SK-MEL-5 (cell line): ENCODE data around the gene AIG1. TPM values are rescaled to one million over a fixed set of nuclear protein-coding genes. Genes with fewer than 3 reads are reported as not detected.
"Not testable (repeated sequence)": the region's sequence is repeated elsewhere in the genome, so short reads cannot be mapped to it uniquely, and the experiment has no call there.

ENCODE experiments used
- DNase-seq: peaks from one replicate; pipeline ENCODE4 v3.0.0-alpha.2; 2016; ENCODE audit warnings: low read depth, low spot score
- in situ Hi-C: cut with HindIII; loops from 2 replicates; pipeline ENCODE4 v1.10.0; 2016; ENCODE audit warnings: low sequenced_read_pairs, high pct_unique_total_duplicates, low pct_unique_long_range_greater_than_20kb
- total RNA-seq: library from RNA; depleted of rRNA; stranded (reverse); fragments of >200 nt; shearing (Covaris generic); gene quantifications from 2 replicates; pipeline ENCODE4 v1.2.3, GENCODE V29; 2014

AIG1 gene
- total RNA-seq, 1 experiment from 2014 or later, result 8.0 TPM

DNA sequence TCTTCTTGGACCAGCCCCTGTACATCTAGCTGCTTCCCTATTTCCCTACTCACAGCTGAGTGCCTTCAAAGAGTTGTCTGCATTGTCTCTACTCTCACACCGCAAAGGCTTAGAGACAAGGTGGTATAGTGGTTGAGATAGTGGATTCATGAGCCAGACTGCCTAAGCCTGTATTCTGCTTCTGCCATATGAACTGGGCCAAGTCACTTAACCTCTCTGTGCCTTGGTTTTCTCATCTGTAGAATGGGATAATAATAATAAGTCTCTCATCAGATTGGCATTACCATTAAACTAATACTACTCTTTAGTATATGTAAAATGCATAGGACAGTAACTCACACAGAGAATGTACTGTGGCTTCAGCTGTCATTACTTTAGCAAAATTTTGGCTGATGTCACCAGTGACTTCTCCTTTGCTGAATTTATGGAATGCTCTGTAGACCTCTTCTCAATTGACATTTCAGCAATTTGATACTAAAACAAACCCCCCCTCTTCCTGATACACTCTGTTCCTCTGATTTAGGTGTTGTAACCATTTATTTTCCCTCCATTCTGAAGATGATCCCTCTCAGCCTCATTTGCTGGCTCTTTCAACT, 233.7 kb downstream of the AIG1 start:
- in situ Hi-C loops, result no loop called here

DNA sequence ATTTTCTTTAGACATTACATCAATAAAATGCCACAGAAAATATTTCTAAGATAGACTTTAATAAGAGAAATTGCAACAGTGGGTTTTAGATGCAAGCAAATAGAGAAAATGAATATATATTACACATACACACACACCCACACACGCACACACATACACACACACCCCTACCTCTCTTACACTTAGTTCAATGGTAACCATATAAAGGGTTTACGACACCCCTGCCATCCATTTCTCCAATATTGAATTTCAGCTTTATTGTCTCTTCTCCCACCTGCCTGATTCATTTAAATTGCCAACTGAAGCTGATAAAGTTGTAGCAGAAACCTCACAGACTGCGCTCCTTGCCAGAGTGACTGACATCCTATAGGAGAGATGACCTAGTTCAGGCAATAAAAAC, 235.2 kb downstream of the AIG1 start:
- in situ Hi-C loops, result no loop called here
- no peak for DNase-seq

More for the DNA sequence above, 233.7 kb downstream of the AIG1 start:
- no peak for DNase-seq

- in situ Hi-C loops, result no loop called here
- no peak for DNase-seq
These were observed 237.4 kb downstream of the AIG1 start for GRCh38 chr6:143298071-143298470.

- in situ Hi-C loops, result no loop called here
- no peak for DNase-seq
These were observed 238.8 kb downstream of the AIG1 start for GRCh38 chr6:143299253-143300166.

DNA sequence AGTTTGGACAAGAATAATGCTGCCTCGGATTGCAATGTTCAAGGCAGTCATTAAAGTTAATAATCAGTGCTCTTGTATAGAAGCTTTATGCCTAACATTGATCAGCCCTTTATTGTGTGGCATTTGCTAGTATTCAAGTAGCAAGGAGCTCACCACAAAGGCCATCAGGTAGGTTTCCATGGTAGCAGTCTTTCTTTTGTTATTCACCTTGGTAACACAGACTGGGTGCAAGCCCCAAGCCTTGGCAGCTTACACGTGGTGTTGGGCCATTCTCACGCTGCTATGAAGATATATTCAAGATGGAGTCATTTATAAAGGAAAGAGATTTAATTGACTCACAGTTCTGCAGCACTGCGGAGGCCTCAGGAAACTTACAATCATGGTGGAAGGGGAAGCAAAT, 240.5 kb downstream of the AIG1 start:
- no peak for DNase-seq
- in situ Hi-C loops, result no loop called here

DNA sequence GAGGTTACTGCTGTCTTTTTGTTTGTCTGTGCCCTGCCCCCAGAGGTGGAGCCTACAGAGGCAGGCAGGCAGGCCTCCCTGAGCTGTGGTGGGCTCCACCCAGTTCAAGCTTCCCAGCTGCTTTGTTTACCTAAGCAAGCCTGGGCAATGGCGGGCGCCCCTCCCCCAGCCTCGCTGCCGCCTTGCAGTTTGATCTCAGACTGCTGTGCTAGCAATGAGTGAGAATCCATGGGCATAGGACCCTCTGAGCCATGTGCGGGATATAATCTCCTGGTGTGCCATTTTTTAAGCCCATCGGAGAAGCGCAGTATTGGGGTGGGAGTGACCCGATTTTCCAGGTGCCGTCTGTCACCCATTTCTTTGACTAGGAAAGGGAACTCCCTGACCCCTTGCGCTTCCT, 247.1 kb downstream of the AIG1 start:
- in situ Hi-C loops, DNase-seq: not testable (repeated sequence)

GRCh38 chr6:143313163-143313562, 252.5 kb downstream of the AIG1 start:
- in situ Hi-C loops, result no loop called here
- DNase-seq, result no peak

DNA sequence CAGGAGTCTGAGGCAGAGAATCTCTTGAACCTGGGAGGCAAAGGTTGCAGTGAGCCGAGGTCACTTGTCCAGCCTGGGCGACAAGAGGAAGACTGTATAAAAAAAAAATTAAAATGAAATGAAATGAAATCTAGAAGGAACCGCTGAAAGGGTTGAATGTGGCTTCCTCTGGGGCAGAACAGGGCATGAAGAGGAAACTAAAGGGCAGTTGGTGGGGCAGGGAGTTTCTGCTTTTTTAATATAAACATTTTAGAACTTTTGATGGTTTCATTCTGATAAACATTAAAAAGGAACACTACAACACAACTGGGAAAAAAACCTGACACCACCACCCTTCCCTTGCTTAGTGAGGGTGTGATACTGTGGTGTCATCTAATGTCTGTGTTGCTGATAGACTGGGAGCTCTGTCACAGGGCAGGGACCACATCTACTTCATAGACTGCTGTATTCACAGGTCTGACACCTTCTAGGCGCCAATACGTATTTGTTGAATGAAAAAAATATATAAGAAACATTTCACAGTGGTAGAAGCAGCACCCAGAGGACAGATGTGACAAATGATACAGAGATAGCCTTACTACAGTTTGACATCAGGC, 260.9 kb downstream of the AIG1 start:
- in situ Hi-C loops, result no loop called here
- DNase-seq, result no peak

DNA sequence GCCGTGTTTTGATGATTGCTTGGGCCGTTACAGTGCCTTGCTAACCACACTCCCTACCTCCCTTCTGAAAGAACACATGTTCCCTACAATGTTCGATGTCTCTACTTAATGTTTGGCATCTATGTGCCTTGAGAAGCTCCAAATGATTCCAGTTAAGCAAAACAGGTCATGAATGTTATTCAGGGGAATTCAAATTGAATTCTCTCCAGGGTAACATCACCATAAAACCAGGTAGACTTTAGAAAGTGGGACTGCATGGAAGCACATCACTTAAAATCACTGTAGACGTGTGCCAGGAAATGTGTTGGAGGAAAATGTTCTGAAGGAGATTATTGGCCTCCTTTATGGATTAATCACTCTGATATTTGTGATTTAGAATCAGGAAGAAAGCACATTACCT, 261.7 kb downstream of the AIG1 start:
- DNase-seq, result no peak
- in situ Hi-C loops, result no loop called here

GRCh38 chr6:143323729-143324470, 263.2 kb downstream of the AIG1 start:
- in situ Hi-C loops, result no loop called here
- DNase-seq, result no peak

GRCh38 chr6:143325379-143326140, 264.9 kb downstream of the AIG1 start:
- in situ Hi-C loops, result no loop called here
- no peak for DNase-seq

GRCh38 chr6:143328876-143329275, 268.2 kb downstream of the AIG1 start:
- no peak for DNase-seq
- in situ Hi-C loops, result no loop called here

DNA sequence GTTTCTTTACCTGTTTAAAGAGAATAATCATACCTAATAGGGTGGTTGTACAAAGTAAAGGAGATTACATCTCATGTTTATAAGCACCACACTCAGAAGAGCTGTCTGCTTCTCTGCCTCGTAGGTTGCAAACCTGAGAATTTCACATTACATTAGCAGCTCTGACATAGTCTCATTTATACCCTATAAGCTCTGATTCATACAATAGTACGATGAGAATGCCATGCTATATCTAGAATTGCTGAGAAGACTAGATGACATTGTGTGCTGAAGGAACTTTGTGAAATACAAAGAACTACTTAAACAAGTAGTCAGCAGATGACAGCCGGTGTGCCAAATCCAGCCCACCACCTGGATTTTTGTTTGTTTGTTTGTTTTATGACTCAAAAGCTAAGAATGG, 268.6 kb downstream of the AIG1 start:
- in situ Hi-C loops, result no loop called here
- no peak for DNase-seq

- in situ Hi-C loops, result no loop called here
- DNase-seq, result no peak
These were observed 270.7 kb downstream of the AIG1 start for GRCh38 chr6:143331362-143331761.

DNA sequence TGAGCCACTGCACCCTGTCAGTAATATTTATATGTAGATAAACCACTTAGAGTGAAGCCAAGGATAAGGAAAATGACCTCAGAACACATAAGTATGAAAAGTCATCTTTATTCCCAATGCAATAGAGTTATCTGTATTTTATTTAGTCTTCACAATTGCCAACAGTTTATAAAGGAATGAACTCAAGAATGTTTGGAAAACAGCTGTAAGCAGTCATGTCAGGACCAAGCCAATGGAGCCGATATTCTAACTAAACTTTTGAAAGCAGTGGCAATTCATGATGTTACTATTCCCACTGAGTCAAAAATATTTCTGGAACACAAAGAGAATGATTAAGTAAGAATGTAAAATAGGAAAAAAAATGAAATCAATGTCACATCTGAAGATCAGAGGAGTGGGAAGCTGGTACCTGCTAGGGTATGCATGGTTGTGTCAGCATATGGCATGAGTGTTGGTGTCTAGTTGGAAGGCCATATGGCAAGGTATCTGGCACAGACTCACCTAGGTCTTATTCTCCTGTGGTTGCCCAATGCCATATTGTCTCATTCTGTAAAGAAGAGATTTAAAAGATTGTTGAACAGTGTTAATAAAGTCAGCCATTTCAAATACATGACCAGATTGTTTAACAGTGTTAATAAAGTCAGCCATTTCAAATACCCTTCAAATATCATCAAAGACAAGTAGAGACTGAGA, 271.6 kb downstream of the AIG1 start:
- no peak for DNase-seq
- in situ Hi-C loops, result no loop called here

GRCh38 chr6:143333081-143333480, 272.4 kb downstream of the AIG1 start:
- in situ Hi-C loops, result no loop called here
- DNase-seq, result no peak
